ENCODE measurements around the gene ARMH3.
"Not testable (repeated sequence)": the region's sequence is repeated elsewhere in the genome, so short reads cannot be mapped to it uniquely, and the experiment has no call there.

Gene ARMH3

GRCh38 chr10:102003541-102003940, 52.4 kb downstream of the ARMH3 start:
- Histone ChIP-seq H3K9me3 (ENCODE audit: control insufficient read depth, low read length) (no peaks in the 10 kb centered on the region), H3K9ac (ENCODE audit: low read length) (no peak overlapping the region), H3K36me3 (ENCODE audit: control insufficient read depth, insufficient read depth, low read length) (no peaks in the 10 kb centered on the region), H3K4me1 (ENCODE audit: control insufficient read depth, insufficient read depth, low read length) (no peaks in the 10 kb centered on the region), H3K27me3 (ENCODE audit: control insufficient read depth, insufficient read depth, low read length) (no peaks in the 10 kb centered on the region), H3K4me3 (ENCODE audit: low read length) (no peak overlapping the region)

GRCh38 chr10:102001435-102002068, 54.4 kb downstream of the ARMH3 start:
- no peaks in the 10 kb centered on the region for H3K27me3 ChIP-seq (ENCODE audit: control insufficient read depth, insufficient read depth, low read length)
- H3K9ac ChIP-seq (ENCODE audit: low read length): no peak overlapping the region
- H3K36me3 ChIP-seq (ENCODE audit: control insufficient read depth, insufficient read depth, low read length): no peaks in the 10 kb centered on the region
- H3K4me3 ChIP-seq (ENCODE audit: low read length): no peak overlapping the region
- H3K9me3 ChIP-seq (ENCODE audit: control insufficient read depth, low read length): no peaks in the 10 kb centered on the region
- no peaks in the 10 kb centered on the region for H3K4me1 ChIP-seq (ENCODE audit: control insufficient read depth, insufficient read depth, low read length)

DNA sequence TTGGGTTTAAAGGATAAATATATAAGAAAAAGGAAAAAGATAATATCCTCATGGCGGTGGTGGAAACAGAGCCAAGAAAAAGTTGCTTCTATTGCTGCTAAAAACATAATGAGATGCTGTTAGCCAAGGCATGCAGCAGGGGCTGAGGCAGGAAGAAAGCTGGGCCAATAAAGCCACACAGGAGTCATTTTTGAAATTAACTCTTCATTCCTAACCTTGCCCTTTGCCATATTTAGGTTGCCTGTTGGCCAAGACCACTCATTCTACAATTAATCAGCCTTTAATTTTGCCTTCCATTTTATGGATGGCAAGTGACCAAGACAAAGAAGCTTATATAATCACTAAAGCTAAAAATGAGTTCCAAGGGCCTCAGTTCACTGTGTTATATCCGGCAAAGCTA, 58.2 kb downstream of the ARMH3 start:
- Histone ChIP-seq H3K9me3 (ENCODE audit: control insufficient read depth, low read length) (no peaks in the 10 kb centered on the region), H3K27me3 (ENCODE audit: control insufficient read depth, insufficient read depth, low read length) (no peaks in the 10 kb centered on the region), H3K4me1 (ENCODE audit: control insufficient read depth, insufficient read depth, low read length) (peaks cover 21% of the 10 kb centered on the region), H3K4me3 (ENCODE audit: low read length) (no peak overlapping the region), H3K9ac (ENCODE audit: low read length) (no peak overlapping the region), H3K36me3 (ENCODE audit: control insufficient read depth, insufficient read depth, low read length) (no peaks in the 10 kb centered on the region)

DNA sequence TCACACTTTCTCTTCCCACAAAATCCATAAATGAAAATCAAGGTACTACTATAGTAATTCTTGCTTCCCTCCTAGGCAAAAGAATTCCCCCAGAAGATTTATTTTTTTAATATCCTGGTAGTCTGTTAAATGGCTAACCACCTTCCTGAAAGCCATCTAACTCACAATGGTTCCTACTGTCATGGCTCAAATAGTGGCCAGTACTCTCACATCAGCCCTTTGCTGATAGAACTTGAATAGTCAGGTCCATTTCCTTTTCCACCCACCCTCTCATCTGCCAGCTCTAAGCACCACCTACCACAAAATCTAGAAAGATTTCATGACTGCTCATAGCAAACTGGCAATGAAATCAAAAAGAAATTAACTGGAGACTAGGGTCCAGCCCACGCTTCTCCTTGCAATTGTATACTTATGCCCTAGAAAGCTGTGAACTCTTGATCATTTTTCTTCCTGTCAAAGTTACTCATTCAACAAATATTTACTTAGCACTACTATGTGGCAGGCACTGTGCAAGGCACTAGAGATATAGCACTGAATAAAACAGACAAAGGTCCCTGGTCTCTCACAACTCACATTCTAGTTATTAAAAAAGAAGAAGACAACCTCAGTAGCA, 60.4 kb downstream of the ARMH3 start:
- H3K4me1 ChIP-seq (ENCODE audit: control insufficient read depth, insufficient read depth, low read length): peaks cover 21% of the 10 kb centered on the region
- no peaks in the 10 kb centered on the region for H3K9me3 ChIP-seq (ENCODE audit: control insufficient read depth, low read length)
- no peaks in the 10 kb centered on the region for H3K27me3 ChIP-seq (ENCODE audit: control insufficient read depth, insufficient read depth, low read length)
- no peak overlapping the region for H3K4me3 ChIP-seq (ENCODE audit: low read length)
- H3K9ac ChIP-seq (ENCODE audit: low read length): no peak overlapping the region
- H3K36me3 ChIP-seq (ENCODE audit: control insufficient read depth, insufficient read depth, low read length): peaks cover 6% of the 10 kb centered on the region

DNA sequence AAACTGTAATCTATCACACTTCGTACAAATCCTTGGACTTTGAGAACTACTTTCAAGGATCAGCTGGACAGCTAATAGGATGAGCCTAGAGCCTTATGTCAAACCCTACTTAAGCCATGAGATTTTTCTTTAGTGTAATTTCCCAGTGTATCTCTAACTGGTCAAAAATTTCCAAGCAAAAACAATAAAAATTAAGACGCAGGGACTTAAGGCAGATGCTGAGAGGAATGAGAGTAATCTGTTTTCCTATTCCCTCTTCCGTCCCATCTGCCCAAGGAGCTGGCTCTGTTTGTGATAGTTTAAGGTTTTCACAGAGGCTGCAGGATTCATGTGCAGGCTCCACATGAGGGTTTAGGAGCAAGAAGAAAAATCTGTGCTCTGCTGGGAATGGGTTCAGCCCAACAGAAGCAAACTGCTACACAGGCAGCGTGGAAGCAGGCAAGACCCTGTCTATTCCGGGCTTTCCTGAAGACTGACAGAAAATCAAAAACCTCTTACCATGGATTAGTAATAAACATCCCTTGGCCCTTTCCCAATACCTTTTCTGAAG, 62.2 kb downstream of the ARMH3 start:
- no peaks in the 10 kb centered on the region for H3K9me3 ChIP-seq (ENCODE audit: control insufficient read depth, low read length)
- H3K36me3 ChIP-seq (ENCODE audit: control insufficient read depth, insufficient read depth, low read length): peaks cover 6% of the 10 kb centered on the region
- H3K4me3 ChIP-seq (ENCODE audit: low read length): no peak overlapping the region
- H3K4me1 ChIP-seq (ENCODE audit: control insufficient read depth, insufficient read depth, low read length): peaks cover 21% of the 10 kb centered on the region
- H3K27me3 ChIP-seq (ENCODE audit: control insufficient read depth, insufficient read depth, low read length): no peaks in the 10 kb centered on the region
- H3K9ac ChIP-seq (ENCODE audit: low read length): no peak overlapping the region

DNA sequence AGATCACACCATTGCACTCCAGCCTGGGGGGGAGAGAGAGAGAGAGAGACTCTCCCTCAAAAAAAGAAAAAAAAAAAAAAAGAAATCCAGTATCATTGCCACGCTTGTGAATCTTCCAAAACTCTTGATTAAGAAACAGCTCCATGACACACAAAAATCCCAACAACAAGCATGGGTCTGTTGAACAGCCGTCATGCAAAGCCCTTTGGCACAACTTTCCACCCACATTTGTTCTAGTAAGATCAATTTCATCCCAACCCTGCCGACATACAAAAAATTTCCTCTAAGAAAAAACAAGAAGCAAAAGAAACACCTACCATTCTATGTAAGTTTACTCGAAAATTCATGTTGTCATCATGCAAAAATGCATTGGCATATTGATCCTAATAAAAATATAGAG, 62.8 kb downstream of the ARMH3 start:
- peaks cover 21% of the 10 kb centered on the region for H3K4me1 ChIP-seq (ENCODE audit: control insufficient read depth, insufficient read depth, low read length)
- no peak overlapping the region for H3K4me3 ChIP-seq (ENCODE audit: low read length)
- no peak overlapping the region for H3K9ac ChIP-seq (ENCODE audit: low read length)
- no peaks in the 10 kb centered on the region for H3K9me3 ChIP-seq (ENCODE audit: control insufficient read depth, low read length)
- H3K36me3 ChIP-seq (ENCODE audit: control insufficient read depth, insufficient read depth, low read length): peaks cover 6% of the 10 kb centered on the region
- no peaks in the 10 kb centered on the region for H3K27me3 ChIP-seq (ENCODE audit: control insufficient read depth, insufficient read depth, low read length)

- H3K4me1 ChIP-seq (ENCODE audit: control insufficient read depth, insufficient read depth, low read length): peaks cover 14% of the 10 kb centered on the region
- H3K9me3 ChIP-seq (ENCODE audit: control insufficient read depth, low read length): no peaks in the 10 kb centered on the region
- no peak overlapping the region for H3K4me3 ChIP-seq (ENCODE audit: low read length)
- peaks cover 5% of the 10 kb centered on the region for H3K36me3 ChIP-seq (ENCODE audit: control insufficient read depth, insufficient read depth, low read length)
- H3K9ac ChIP-seq (ENCODE audit: low read length): no peak overlapping the region
- H3K27me3 ChIP-seq (ENCODE audit: control insufficient read depth, insufficient read depth, low read length): no peaks in the 10 kb centered on the region
Observed at GRCh38 chr10:101987136-101987535, 68.8 kb downstream of the ARMH3 start.

GRCh38 chr10:101986624-101986971, 69.4 kb downstream of the ARMH3 start:
- Histone ChIP-seq H3K27me3 (ENCODE audit: control insufficient read depth, insufficient read depth, low read length) (no peaks in the 10 kb centered on the region), H3K9me3 (ENCODE audit: control insufficient read depth, low read length) (no peaks in the 10 kb centered on the region), H3K36me3 (ENCODE audit: control insufficient read depth, insufficient read depth, low read length) (no peaks in the 10 kb centered on the region), H3K9ac (ENCODE audit: low read length) (no peak overlapping the region), H3K4me3 (ENCODE audit: low read length) (no peak overlapping the region), H3K4me1 (ENCODE audit: control insufficient read depth, insufficient read depth, low read length) (peaks cover 14% of the 10 kb centered on the region)

DNA sequence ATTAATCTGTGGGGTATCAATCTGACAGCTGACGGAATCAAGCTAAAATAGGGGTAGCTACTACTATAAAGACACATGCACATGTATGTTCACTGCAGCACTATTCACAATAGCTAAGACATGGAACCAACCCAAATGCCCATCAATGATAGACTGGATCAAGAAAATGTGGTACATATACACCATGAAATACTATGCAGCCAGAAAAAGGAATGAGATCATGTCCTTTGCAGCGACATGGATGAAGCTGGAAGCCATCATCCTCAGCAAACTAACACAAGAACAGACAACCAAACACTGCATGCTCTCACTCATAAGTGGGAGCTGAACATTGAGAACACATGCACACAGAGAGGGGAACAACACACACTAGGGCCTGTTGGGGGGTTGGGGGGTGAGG, 75.3 kb downstream of the ARMH3 start:
- not testable (repeated sequence) for H3K27me3 ChIP-seq (ENCODE audit: control insufficient read depth, insufficient read depth, low read length); H3K36me3 ChIP-seq (ENCODE audit: control insufficient read depth, insufficient read depth, low read length)

GRCh38 chr10:101974091-101974971, 81.6 kb downstream of the ARMH3 start:
- Histone ChIP-seq H3K27me3 (ENCODE audit: control insufficient read depth, insufficient read depth, low read length) (no peaks in the 10 kb centered on the region), H3K4me3 (ENCODE audit: low read length) (no peak overlapping the region), H3K4me1 (ENCODE audit: control insufficient read depth, insufficient read depth, low read length) (no peaks in the 10 kb centered on the region), H3K36me3 (ENCODE audit: control insufficient read depth, insufficient read depth, low read length) (peaks cover 7% of the 10 kb centered on the region), H3K9ac (ENCODE audit: low read length) (no peak overlapping the region), H3K9me3 (ENCODE audit: control insufficient read depth, low read length) (no peaks in the 10 kb centered on the region)

More for the DNA sequence above, 75.3 kb downstream of the ARMH3 start:
- H3K4me3 ChIP-seq (ENCODE audit: low read length); H3K9ac ChIP-seq (ENCODE audit: low read length); H3K9me3 ChIP-seq (ENCODE audit: control insufficient read depth, low read length); H3K4me1 ChIP-seq (ENCODE audit: control insufficient read depth, insufficient read depth, low read length): not testable (repeated sequence)

- no peaks in the 10 kb centered on the region for H3K9me3 ChIP-seq (ENCODE audit: control insufficient read depth, low read length)
- H3K4me3 ChIP-seq (ENCODE audit: low read length): no peak overlapping the region
- H3K4me1 ChIP-seq (ENCODE audit: control insufficient read depth, insufficient read depth, low read length): no peaks in the 10 kb centered on the region
- no peak overlapping the region for H3K9ac ChIP-seq (ENCODE audit: low read length)
- H3K27me3 ChIP-seq (ENCODE audit: control insufficient read depth, insufficient read depth, low read length): no peaks in the 10 kb centered on the region
- peaks cover 7% of the 10 kb centered on the region for H3K36me3 ChIP-seq (ENCODE audit: control insufficient read depth, insufficient read depth, low read length)
Observed at GRCh38 chr10:101972761-101973160, 83.2 kb downstream of the ARMH3 start.

DNA sequence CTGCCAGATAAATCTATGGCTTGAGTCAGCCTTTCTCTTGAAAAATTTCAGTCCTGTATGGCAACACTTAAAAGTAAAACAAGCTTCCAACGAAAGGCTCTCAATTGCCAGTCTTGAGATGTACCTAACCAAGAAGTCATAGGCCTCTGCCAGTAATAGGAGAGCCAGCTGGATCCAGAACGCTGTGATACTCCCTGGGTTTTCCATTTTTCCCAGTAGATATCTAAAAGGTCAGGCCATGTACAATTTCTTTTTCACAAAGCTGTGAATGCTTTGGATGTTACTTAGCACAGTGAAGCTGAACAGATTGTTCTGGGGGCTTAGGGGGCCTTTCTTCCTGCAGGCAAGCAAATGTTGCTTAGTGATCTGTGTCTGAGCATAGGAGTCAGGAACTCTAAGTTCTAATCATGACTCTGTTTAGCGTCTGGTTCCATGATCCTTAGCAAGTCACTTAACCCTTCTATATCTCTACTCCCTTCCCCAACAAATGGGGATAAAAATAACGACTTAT, 86.5 kb downstream of the ARMH3 start:
- Histone ChIP-seq H3K36me3 (ENCODE audit: control insufficient read depth, insufficient read depth, low read length) (peaks cover 7% of the 10 kb centered on the region), H3K4me1 (ENCODE audit: control insufficient read depth, insufficient read depth, low read length) (peaks cover 9% of the 10 kb centered on the region), H3K4me3 (ENCODE audit: low read length) (no peak overlapping the region), H3K9me3 (ENCODE audit: control insufficient read depth, low read length) (no peaks in the 10 kb centered on the region), H3K27me3 (ENCODE audit: control insufficient read depth, insufficient read depth, low read length) (no peaks in the 10 kb centered on the region), H3K9ac (ENCODE audit: low read length) (no peak overlapping the region)
